H1 (cell line): ENCODE measurements around the gene DENND4A. TPM values are rescaled to one million over a fixed set of nuclear protein-coding genes. Genes with fewer than 3 reads are reported as not detected.

Experiments used
- BRCA1 ChIP-seq: IDR thresholded peaks from 2 replicates; pipeline ENCODE4 v1.6.1; 2012; ENCODE audit warnings: low read depth, low read length, improper control_type of control experiment
- EZH2 ChIP-seq: fragments of 200-600 bp; sonication (generic); IDR thresholded peaks from 2 replicates; pipeline ENCODE4 v1.7.1; 2012; ENCODE audit warnings: low read depth, mild to moderate bottlenecking, moderate library complexity, low read length, inconsistent platforms; ENCODE audit not compliant: severe bottlenecking
- FOSL1 ChIP-seq: IDR thresholded peaks from 2 replicates; pipeline ENCODE4 v1.6.1; 2011; ENCODE audit warnings: mild to moderate bottlenecking, low read depth, low read length, moderate library complexity; ENCODE audit not compliant: insufficient read depth
- SUZ12 ChIP-seq: fragments of 200-600 bp; sonication (generic); IDR thresholded peaks from 2 replicates; pipeline ENCODE4 v1.6.1; 2012; ENCODE audit warnings: mild to moderate bottlenecking, inconsistent platforms, low read length, moderate library complexity, mixed read lengths
- polyA plus RNA-seq, 7 experiments: library from polyadenylated mRNA; depleted of rRNA in 3 of 7; stranded (reverse) in 5 of 7; unstranded in 2 of 7; fragments of >200 nt in 5 of 7; fragments of 200-250 nt in 2 of 7; gene quantifications; 1 replicate in 5 of 7; 2 replicates in 1 of 7; 4 replicates in 1 of 7; pipeline versions ENCODE4 v1.2.1 to v1.2.3, GENCODE V29; 2011 to 2013; ENCODE audit warnings: missing spikeins in 2 of 7, mixed read lengths in 2 of 7
- total RNA-seq: library from RNA; stranded (reverse); fragmentation: NEBNext Ultra II Directional; extraction: Animal tissue kit (Norgen Biotek cat#: 25700); gene quantifications from 2 replicates; pipeline ENCODE4 v1.2.1, GENCODE V29; 2021
- TF ChIP-seq, protein P1 (sequence below): IDR thresholded peaks from 2 replicates; pipeline ENCODE4 v1.6.1; 2012; ENCODE audit warnings: inconsistent platforms

DENND4A gene
- total and polyA plus RNA-seq, 2 of the 8 experiments (the other 6 are each of a cell fraction or from before 2014, with no cell fraction given): 1.3 to 4.7 TPM

- TF ChIP-seq FOSL1: no peak
- no peak for TF ChIP-seq SUZ12
- TF ChIP-seq EZH2: no peak
- TF ChIP-seq, protein P1, sequence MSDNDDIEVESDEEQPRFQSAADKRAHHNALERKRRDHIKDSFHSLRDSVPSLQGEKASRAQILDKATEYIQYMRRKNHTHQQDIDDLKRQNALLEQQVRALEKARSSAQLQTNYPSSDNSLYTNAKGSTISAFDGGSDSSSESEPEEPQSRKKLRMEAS: no peak
- no peak for TF ChIP-seq BRCA1
Observed at GRCh38 chr15:65828585-65828984, 36.5 kb upstream of the DENND4A start (continued).
